Esophagus muscularis mucosa (tissue), 4 donors: ENCODE measurements around the gene SPATA13. TPM values are rescaled to one million over a fixed set of nuclear protein-coding genes. Genes with fewer than 3 reads are reported as not detected.

Source experiments
- DNase-seq: peaks from one replicate; pipeline ENCODE4 v3.0.0-alpha.2; 2017; ENCODE audit errors: extremely low spot score
- H3K27ac ChIP-seq, 4 donors: fragments of 200-600 bp; sonication (generic); replicated peaks in 1 of 4; 1 replicate in 3 of 4; 2 replicates in 1 of 4; pipeline ENCODE4 v1.5.1; 2016 to 2019; ENCODE audit warnings: mild to moderate bottlenecking in 1 of 4
- H3K27me3 ChIP-seq, 4 donors: fragments of 200-600 bp; sonication (generic); one replicate each; pipeline versions ENCODE4 v1.5.1 to v1.6.0; 2016 to 2019
- H3K36me3 ChIP-seq, 4 donors: fragments of 200-600 bp; sonication (generic); one replicate each; pipeline ENCODE4 v1.5.1; 2016 to 2019
- H3K4me1 ChIP-seq, 4 donors: fragments of 200-600 bp; sonication (generic); one replicate each; pipeline ENCODE4 v1.5.1; 2016 to 2019
- H3K4me3 ChIP-seq, 4 donors: fragments of 200-600 bp; sonication (generic); 1 replicate in 2 of 4; 2 replicates in 2 of 4; pipeline ENCODE4 v1.5.1; 2016 to 2019; ENCODE audit warnings: mild to moderate bottlenecking in 4 of 4, moderate library complexity in 1 of 4
- H3K9me3 ChIP-seq, 4 donors: fragments of 200-600 bp; sonication (generic); 1 replicate in 3 of 4; 2 replicates in 1 of 4; pipeline ENCODE4 v1.5.1; 2016 to 2019
- EP300 ChIP-seq: sonication (generic); formaldehyde crosslinking; IDR thresholded peaks from one replicate; pipeline ENCODE4 v1.6.1; 2017; ENCODE audit warnings: antibody characterized with exemption
- POLR2A ChIP-seq: fragments of 450-650 bp; IDR thresholded peaks from one replicate; pipeline ENCODE4 v1.6.1; 2017; ENCODE audit warnings: antibody characterized with exemption, moderate library complexity, mild to moderate bottlenecking, low read depth
- POLR2AphosphoS5 ChIP-seq, 2 donors: sonication (generic); formaldehyde crosslinking; IDR thresholded peaks; one replicate each; pipeline ENCODE4 v1.6.1; 2017; ENCODE audit warnings: antibody characterized with exemption in 2 of 2
- WGBS: methylation state at CpG from one replicate; pipeline ENCODE4 v1.1.5; 2018; 5-methylcytosine and 5-hydroxymethylcytosine counted together
- intact Hi-C: fragments of 100-400 bp; cut with DNase I; formaldehyde crosslinking; loops from one replicate; pipeline ENCODE4 v1.15.1; 2023
- total RNA-seq, 4 donors: library from RNA; depleted of rRNA; stranded (reverse); fragments of >200 nt; gene quantifications; one replicate each; pipeline versions ENCODE4 v1.1.0 to v1.2.1, GENCODE V29; 2016
- TF ChIP-seq, protein P1 (sequence below), 3 experiments: fragments of 200-600 bp in 2 of 3; fragments of 450-650 bp in 1 of 3; sonication (generic) in 2 of 3; IDR thresholded peaks; one replicate each; pipeline ENCODE4 v1.5.1; 2017 to 2019; ENCODE audit warnings: antibody characterized with exemption in 3 of 3, mild to moderate bottlenecking in 2 of 3, moderate library complexity in 1 of 3

The SPATA13 gene
- total RNA-seq, 4 donors from 2014 or later: 9.1 to 21.6 (median 17.1) TPM

DNA sequence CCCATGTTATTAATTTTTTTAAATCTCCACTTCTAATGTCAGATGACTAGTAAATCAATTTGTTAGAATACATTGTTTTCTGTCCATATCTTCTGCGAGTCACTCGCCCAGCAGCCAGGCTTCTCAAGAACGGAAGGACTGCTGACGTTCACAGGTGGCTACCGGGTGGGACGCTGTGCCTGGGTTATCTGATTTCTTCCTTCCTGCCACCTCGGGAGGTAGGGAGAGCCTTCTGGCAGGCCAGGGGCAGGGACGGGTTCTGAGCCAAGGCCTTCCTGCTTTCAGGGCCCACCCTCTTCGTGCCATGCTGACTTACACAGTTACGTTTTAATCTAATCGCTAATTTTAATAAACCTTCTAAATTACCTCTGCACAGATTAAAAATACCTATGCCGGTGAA lies 140.9 kb downstream of the SPATA13 start:
- intact Hi-C loops: no loop called here
- WGBS: 84% methylated on average over 12 of the region's 12 CpGs
- peaks cover 24 to 78% (median 60%) of the 10 kb centered on the region in 4 donors for H3K36me3 ChIP-seq

DNA sequence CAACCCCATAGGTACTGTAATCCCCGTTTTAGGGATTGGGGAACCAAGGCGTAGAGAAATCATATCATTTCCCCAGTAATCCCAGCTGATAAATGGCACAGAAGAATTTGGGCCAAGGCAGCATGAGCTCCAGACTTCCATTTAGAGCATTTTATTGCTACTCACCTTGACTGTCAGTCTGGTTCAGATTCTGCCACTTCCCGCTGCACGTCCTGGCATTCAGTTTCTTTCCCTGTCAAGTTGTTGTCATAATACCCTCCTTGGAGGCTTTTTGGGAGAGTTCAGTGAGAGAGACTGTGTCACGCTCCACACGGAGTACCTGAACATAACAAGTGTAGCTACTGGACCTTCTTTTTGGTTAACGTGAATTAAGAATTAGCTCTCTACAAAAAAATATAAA lies 141.4 kb downstream of the SPATA13 start:
- Histone ChIP-seq H3K4me3 (no peak overlapping the region), H3K27ac (no peak overlapping the region), H3K27me3 (no peaks in the 10 kb centered on the region), H3K4me1 (peaks cover 6 to 10% (median 7%) of the 10 kb centered on the region in 4 donors), H3K36me3 (peaks cover 24 to 73% (median 58%) of the 10 kb centered on the region in 4 donors), H3K9me3 (no peaks in the 10 kb centered on the region)
- WGBS: 96% methylated on average over 7 of the region's 7 CpGs
- intact Hi-C loops: no loop called here
- TF ChIP-seq EP300: no peak
- TF ChIP-seq, protein P1, sequence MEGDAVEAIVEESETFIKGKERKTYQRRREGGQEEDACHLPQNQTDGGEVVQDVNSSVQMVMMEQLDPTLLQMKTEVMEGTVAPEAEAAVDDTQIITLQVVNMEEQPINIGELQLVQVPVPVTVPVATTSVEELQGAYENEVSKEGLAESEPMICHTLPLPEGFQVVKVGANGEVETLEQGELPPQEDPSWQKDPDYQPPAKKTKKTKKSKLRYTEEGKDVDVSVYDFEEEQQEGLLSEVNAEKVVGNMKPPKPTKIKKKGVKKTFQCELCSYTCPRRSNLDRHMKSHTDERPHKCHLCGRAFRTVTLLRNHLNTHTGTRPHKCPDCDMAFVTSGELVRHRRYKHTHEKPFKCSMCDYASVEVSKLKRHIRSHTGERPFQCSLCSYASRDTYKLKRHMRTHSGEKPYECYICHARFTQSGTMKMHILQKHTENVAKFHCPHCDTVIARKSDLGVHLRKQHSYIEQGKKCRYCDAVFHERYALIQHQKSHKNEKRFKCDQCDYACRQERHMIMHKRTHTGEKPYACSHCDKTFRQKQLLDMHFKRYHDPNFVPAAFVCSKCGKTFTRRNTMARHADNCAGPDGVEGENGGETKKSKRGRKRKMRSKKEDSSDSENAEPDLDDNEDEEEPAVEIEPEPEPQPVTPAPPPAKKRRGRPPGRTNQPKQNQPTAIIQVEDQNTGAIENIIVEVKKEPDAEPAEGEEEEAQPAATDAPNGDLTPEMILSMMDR (IDR thresholded peaks at IDR 0.05): no peak
- no peak for TF ChIP-seq POLR2AphosphoS5 (IDR thresholded peaks at IDR 0.05)
- no peak for TF ChIP-seq POLR2A
- no peak for DNase-seq

More for the DNA sequence above, 140.9 kb downstream of the SPATA13 start:
- H3K27ac ChIP-seq: no peak overlapping the region
- TF ChIP-seq POLR2AphosphoS5 (IDR thresholded peaks at IDR 0.05): no peak
- TF ChIP-seq EP300: no peak
- TF ChIP-seq POLR2A: no peak
- TF ChIP-seq, protein P1 (IDR thresholded peaks at IDR 0.05): no peak
- no peaks in the 10 kb centered on the region for H3K27me3 ChIP-seq
- DNase-seq: no peak
- H3K4me1 ChIP-seq: peaks cover 6 to 10% (median 7%) of the 10 kb centered on the region in 4 donors
- no peak overlapping the region for H3K4me3 ChIP-seq
- H3K9me3 ChIP-seq: no peaks in the 10 kb centered on the region

GRCh38 chr13:24304620-24305019 lies 144.1 kb downstream of the SPATA13 start:
- Histone ChIP-seq H3K4me1 (peaks cover 6 to 20% (median 9%) of the 10 kb centered on the region in 4 donors), H3K27ac (no peak overlapping the region), H3K4me3 (no peak overlapping the region), H3K9me3 (no peaks in the 10 kb centered on the region), H3K27me3 (peaks cover 0 to 3% (median 0%) of the 10 kb centered on the region in 4 donors), H3K36me3 (peaks cover 11 to 46% (median 31%) of the 10 kb centered on the region in 4 donors)
- 55% methylated on average over 5 of the region's 5 CpGs for WGBS
- DNase-seq: no peak
- intact Hi-C loops: no loop called here
- no peak for TF ChIP-seq EP300
- TF ChIP-seq, protein P1 (IDR thresholded peaks at IDR 0.05): no peak
- no peak for TF ChIP-seq POLR2A
- no peak for TF ChIP-seq POLR2AphosphoS5 (IDR thresholded peaks at IDR 0.05)

- WGBS: 85% methylated on average over 1 of the region's 1 CpG
- Histone ChIP-seq H3K27me3 (peaks cover 0 to 3% (median 0%) of the 10 kb centered on the region in 4 donors), H3K36me3 (peaks cover 5 to 26% (median 18%) of the 10 kb centered on the region in 4 donors), H3K9me3 (no peaks in the 10 kb centered on the region), H3K4me3 (no peak overlapping the region), H3K27ac (no peak overlapping the region), H3K4me1 (peaks cover 6 to 20% (median 9%) of the 10 kb centered on the region in 4 donors)
- TF ChIP-seq POLR2AphosphoS5 (IDR thresholded peaks at IDR 0.05): no peak
- TF ChIP-seq POLR2A: no peak
- TF ChIP-seq, protein P1 (IDR thresholded peaks at IDR 0.05): no peak
- no peak for TF ChIP-seq EP300
- no peak for DNase-seq
- intact Hi-C loops: no loop called here
Observed at GRCh38 chr13:24306632-24307031, 146.1 kb downstream of the SPATA13 start.
